Uterus (tissue), 2 donors: ENCODE data around the gene EXOC6.

Experiments used
- CTCF ChIP-seq, 4 experiments: fragments of 200-600 bp in 2 of 4; fragments of 450-650 bp in 2 of 4; sonication (generic) in 2 of 4; IDR thresholded peaks; one replicate each; pipeline ENCODE4 v1.5.1; 2016 to 2019; ENCODE audit warnings: antibody characterized with exemption in 4 of 4, mild to moderate bottlenecking in 2 of 4, moderate library complexity in 1 of 4
- POLR2A ChIP-seq, 2 donors: fragments of 450-650 bp; IDR thresholded peaks; one replicate each; pipeline ENCODE4 v1.6.1; 2016; ENCODE audit warnings: antibody characterized with exemption in 2 of 2, mild to moderate bottlenecking in 1 of 2, moderate library complexity in 1 of 2

GRCh38 chr10:93097386-93097785 lies 249.1 kb downstream of the EXOC6 start:
- TF ChIP-seq POLR2A (IDR thresholded peaks at IDR 0.05), result no peak
- no peak for TF ChIP-seq CTCF (IDR thresholded peaks at IDR 0.05)
